Kidney (tissue), 14 donors: ENCODE data around the gene GFRA1. TPM values are rescaled to one million over a fixed set of nuclear protein-coding genes. Genes with fewer than 3 reads are reported as not detected.

Source experiments
- DNase-seq, 5 donors: peaks; one replicate each; pipeline ENCODE4 v3.0.0-alpha.2; 2013 to 2020
- FAIRE-seq: peaks from 2 replicates; lab custom pipeline; 2012; peaks lifted over from hg19 to GRCh38; lab: Jason Lieb, UNC
- H3K27ac ChIP-seq, 2 donors: one replicate each; pipeline ENCODE4 v1.7.0; 2013; ENCODE audit warnings: low read depth in 2 of 2, low read length in 2 of 2, inconsistent platforms in 1 of 2
- H3K27me3 ChIP-seq: one replicate; pipeline ENCODE4 v1.7.1; 2013; ENCODE audit warnings: low read length, inconsistent platforms; ENCODE audit not compliant: control insufficient read depth, insufficient read depth
- H3K36me3 ChIP-seq, 3 donors: one replicate each; pipeline versions ENCODE4 v1.7.0 to v1.7.1; 2013; ENCODE audit warnings: low read length in 3 of 3, control low read depth in 1 of 3, inconsistent platforms in 1 of 3; ENCODE audit not compliant: insufficient read depth in 3 of 3, control insufficient read depth in 2 of 3
- H3K4me1 ChIP-seq, 3 donors: one replicate each; pipeline versions ENCODE4 v1.7.0 to v1.7.1; 2013; ENCODE audit warnings: low read length in 3 of 3, inconsistent platforms in 1 of 3, low read depth in 1 of 3; ENCODE audit not compliant: control insufficient read depth in 2 of 3, insufficient read depth in 2 of 3
- H3K4me3 ChIP-seq, 3 donors: one replicate each; pipeline versions ENCODE4 v1.7.0 to v1.8.1; 2013; ENCODE audit warnings: low read length in 3 of 3, control low read depth in 1 of 3, inconsistent platforms in 1 of 3
- H3K9ac ChIP-seq, 3 donors: one replicate each; pipeline versions ENCODE4 v1.7.0 to v1.7.1; 2013; ENCODE audit warnings: low read length in 3 of 3, control low read depth in 1 of 3, inconsistent platforms in 1 of 3
- H3K9me3 ChIP-seq, 3 donors: one replicate each; pipeline versions ENCODE4 v1.7.0 to v1.7.1; 2013; ENCODE audit warnings: low read length in 3 of 3, control low read depth in 1 of 3, inconsistent platforms in 1 of 3; ENCODE audit not compliant: control insufficient read depth in 2 of 3, insufficient read depth in 1 of 3
- CTCF ChIP-seq: IDR thresholded peaks from 3 replicates; pipeline ENCODE4 v1.5.1; 2012; ENCODE audit warnings: mild to moderate bottlenecking, moderate library complexity, borderline replicate concordance; ENCODE audit not compliant: insufficient read depth; ENCODE audit errors: extremely low read depth
- intact Hi-C: fragments of 100-400 bp; cut with DNase I; formaldehyde crosslinking; loops from one replicate; pipeline ENCODE4 v1.11.1; 2022
- polyA plus RNA-seq: library from polyadenylated mRNA; stranded (reverse); fragments of 350-450 nt; fragmentation: Illumina TruSeq; extraction: RNeasy Lipid Tissue Mini Kit (QIAGEN cat#74804); gene quantifications from one replicate; pipeline ENCODE4 v1.2.3, GENCODE V29; 2014; ENCODE audit warnings: low read depth, low replicate concordance; ENCODE audit not compliant: insufficient read depth
- total RNA-seq: library from RNA; stranded (reverse); fragmentation: NEBNext Ultra II Directional; extraction: Animal tissue kit (Norgen Biotek cat#: 25700); gene quantifications from one replicate; pipeline ENCODE4 v1.2.1, GENCODE V29; 2021
- donor health status: control.
- donor health status: control.
- donor health status: control.
- donor health status: control.
- donor health status: control.
- donor health status: DM: yes; HTN: yes; CAD: no.
- donor health status: Normal renal cell carcinoma (clear cell type).

The GFRA1 gene
- total and polyA plus RNA-seq, 2 donors from 2014 or later = 3.0 to 22.3 TPM

GRCh38 chr10:116099023-116099420, 174.0 kb downstream of the GFRA1 start:
- H3K27ac ChIP-seq = no peak overlapping the region
- no peaks in the 10 kb centered on the region for H3K27me3 ChIP-seq
- intact Hi-C loops = no loop called here
- TF ChIP-seq CTCF = no peak
- H3K36me3 ChIP-seq = no peaks in the 10 kb centered on the region
- no peak overlapping the region for H3K4me3 ChIP-seq
- H3K4me1 ChIP-seq = peaks cover 4 to 6% (median 6%) of the 10 kb centered on the region in 3 donors
- no peaks in the 10 kb centered on the region for H3K9me3 ChIP-seq
- peak in 3 of 5 donors; percentile 47 to 76 (median 71) for DNase-seq
- no peak overlapping the region for H3K9ac ChIP-seq
- no peak for FAIRE-seq

GRCh38 chr10:116098411-116099022, 174.5 kb downstream of the GFRA1 start:
- no peak overlapping the region for H3K27ac ChIP-seq
- peaks cover 4 to 6% (median 6%) of the 10 kb centered on the region in 3 donors for H3K4me1 ChIP-seq
- no peaks in the 10 kb centered on the region for H3K27me3 ChIP-seq
- FAIRE-seq (no peak), DNase-seq (peak; percentile 82 to 94 (median 89))
- TF ChIP-seq CTCF = no peak
- no peak overlapping the region for H3K9ac ChIP-seq
- no peaks in the 10 kb centered on the region for H3K9me3 ChIP-seq
- intact Hi-C loops = no loop called here
- H3K36me3 ChIP-seq = no peaks in the 10 kb centered on the region
- H3K4me3 ChIP-seq = no peak overlapping the region

GRCh38 chr10:116097239-116097784, 175.7 kb downstream of the GFRA1 start:
- peak in 4 of 5 donors; percentile 67 to 72 (median 71) for DNase-seq
- no peak overlapping the region for H3K9ac ChIP-seq
- H3K36me3 ChIP-seq = no peaks in the 10 kb centered on the region
- peaks cover 4 to 6% (median 6%) of the 10 kb centered on the region in 3 donors for H3K4me1 ChIP-seq
- intact Hi-C loops = no loop called here
- H3K27ac ChIP-seq = no peak overlapping the region
- H3K27me3 ChIP-seq = no peaks in the 10 kb centered on the region
- no peak overlapping the region for H3K4me3 ChIP-seq
- no peaks in the 10 kb centered on the region for H3K9me3 ChIP-seq
- TF ChIP-seq CTCF = no peak
- no peak for FAIRE-seq
